HEK293 (cell line): ENCODE data around the gene KRTAP21-1.

Experiments used
- CTCF ChIA-PET: fragments of 350-600 bp; formaldehyde crosslinking; extraction: SDS; loops from one replicate; lab custom pipeline; 2021; ENCODE audit warnings: antibody characterized with exemption; lab: Yijun Ruan, JAX
- POLR2A ChIA-PET: fragments of 300-600 bp; formaldehyde crosslinking; extraction: SDS; loops from one replicate; lab custom pipeline; 2020; ENCODE audit warnings: antibody characterized with exemption, inconsistent platforms; lab: Yijun Ruan, JAX
- H3K27ac ChIP-seq: fragments of 200-500 bp; sonication (Bioruptor generic); 2 replicates; pipeline ENCODE4 v1.5.1; 2014; ENCODE audit warnings: low read depth, low read length, control low read depth, inconsistent platforms; ENCODE audit errors: extremely low read depth
- H3K36me3 ChIP-seq, 2 experiments: fragments of 200-500 bp in 1 of 2; sonication (Bioruptor generic) in 1 of 2; 1 replicate in 1 of 2; 2 replicates in 1 of 2; pipeline ENCODE4 v1.5.1; 2014 to 2017; ENCODE audit warnings: inconsistent platforms in 2 of 2, low read length in 2 of 2; ENCODE audit not compliant: control insufficient read depth in 2 of 2, insufficient read depth in 1 of 2
- H3K4me1 ChIP-seq: fragments of 200-500 bp; sonication (Bioruptor generic); 2 replicates; pipeline ENCODE4 v1.5.1; 2014; ENCODE audit warnings: mild to moderate bottlenecking, low read length, inconsistent platforms; ENCODE audit not compliant: control insufficient read depth, insufficient read depth
- H3K4me3 ChIP-seq: 2 replicates; pipeline ENCODE4 v1.5.1; 2011; ENCODE audit warnings: low read depth, mild to moderate bottlenecking, control low read depth, low read length, moderate library complexity
- H3K9me3 ChIP-seq: fragments of 200-500 bp; sonication (Bioruptor generic); 2 replicates; pipeline ENCODE4 v1.5.1; 2014; ENCODE audit warnings: low read depth, low read length, inconsistent platforms; ENCODE audit not compliant: control insufficient read depth, insufficient read depth
- BCL11B ChIP-seq: fragments of 450-650 bp; formaldehyde crosslinking; IDR thresholded peaks from 2 replicates; pipeline ENCODE4 v1.5.1; 2016; ENCODE audit warnings: low read depth, missing biosample characterization, missing genetic modification characterization
- GFI1B ChIP-seq: fragments of 450-650 bp; formaldehyde crosslinking; IDR thresholded peaks from 2 replicates; pipeline ENCODE4 v1.5.1; 2016; ENCODE audit warnings: missing biosample characterization, missing genetic modification characterization
- GLI2 ChIP-seq: fragments of 450-650 bp; formaldehyde crosslinking; IDR thresholded peaks from 2 replicates; pipeline ENCODE4; 2017; ENCODE audit warnings: missing biosample characterization, missing genetic modification characterization, low read depth, borderline replicate concordance
- GLI4 ChIP-seq: fragments of 450-650 bp; formaldehyde crosslinking; IDR thresholded peaks from 2 replicates; pipeline ENCODE4 v1.5.1; 2016; ENCODE audit warnings: missing biosample characterization, missing genetic modification characterization
- YY1 ChIP-seq: fragments of 450-650 bp; formaldehyde crosslinking; IDR thresholded peaks from 2 replicates; pipeline ENCODE4 v1.5.1; 2018; ENCODE audit warnings: missing biosample characterization, missing genetic modification characterization
- ZBTB10 ChIP-seq: fragments of 450-650 bp; formaldehyde crosslinking; IDR thresholded peaks from 2 replicates; pipeline ENCODE4 v1.5.1; 2016; ENCODE audit warnings: missing biosample characterization, missing genetic modification characterization
- ZNF132 ChIP-seq: fragments of 450-650 bp; formaldehyde crosslinking; IDR thresholded peaks from 2 replicates; pipeline ENCODE4 v1.5.1; 2017; ENCODE audit warnings: missing biosample characterization, missing genetic modification characterization, borderline replicate concordance
- ZNF133 ChIP-seq: fragments of 450-650 bp; formaldehyde crosslinking; IDR thresholded peaks from 2 replicates; pipeline ENCODE4 v1.5.1; 2016; ENCODE audit warnings: missing biosample characterization, missing genetic modification characterization
- ZNF175 ChIP-seq: fragments of 450-650 bp; formaldehyde crosslinking; IDR thresholded peaks from 2 replicates; pipeline ENCODE4 v1.5.1; 2016; ENCODE audit warnings: missing biosample characterization, missing genetic modification characterization
- ZNF211 ChIP-seq: fragments of 450-650 bp; formaldehyde crosslinking; IDR thresholded peaks from 2 replicates; pipeline ENCODE4 v1.5.1; 2016; ENCODE audit warnings: low read depth, missing biosample characterization, missing genetic modification characterization
- ZNF248 ChIP-seq: fragments of 450-650 bp; formaldehyde crosslinking; IDR thresholded peaks from 2 replicates; pipeline ENCODE4 v1.5.1; 2017; ENCODE audit warnings: missing biosample characterization, missing genetic modification characterization
- ZNF26 ChIP-seq: fragments of 450-650 bp; formaldehyde crosslinking; IDR thresholded peaks from 2 replicates; pipeline ENCODE4 v1.5.1; 2016; ENCODE audit warnings: missing biosample characterization, missing genetic modification characterization
- ZNF280D ChIP-seq: fragments of 450-650 bp; formaldehyde crosslinking; IDR thresholded peaks from 2 replicates; pipeline ENCODE4 v1.5.1; 2016; ENCODE audit warnings: missing biosample characterization, missing genetic modification characterization
- ZNF324 ChIP-seq: fragments of 450-650 bp; formaldehyde crosslinking; IDR thresholded peaks from 2 replicates; pipeline ENCODE4 v1.5.1; 2016; ENCODE audit warnings: missing biosample characterization, missing genetic modification characterization
- ZNF558 ChIP-seq: fragments of 450-650 bp; formaldehyde crosslinking; IDR thresholded peaks from 2 replicates; pipeline ENCODE4 v1.5.1; 2016; ENCODE audit warnings: missing biosample characterization, missing genetic modification characterization
- ZNF610 ChIP-seq: fragments of 450-650 bp; formaldehyde crosslinking; IDR thresholded peaks from 2 replicates; pipeline ENCODE4 v1.5.1; 2016; ENCODE audit warnings: missing biosample characterization, missing genetic modification characterization, borderline replicate concordance
- ZNF792 ChIP-seq: fragments of 450-650 bp; formaldehyde crosslinking; IDR thresholded peaks from 2 replicates; pipeline ENCODE4 v1.5.1; 2016; ENCODE audit warnings: missing biosample characterization, missing genetic modification characterization
- TF ChIP-seq, protein P1 (sequence below): fragments of 450-650 bp; formaldehyde crosslinking; IDR thresholded peaks from 2 replicates; pipeline ENCODE4 v1.5.1; 2017; ENCODE audit warnings: missing biosample characterization, missing genetic modification characterization
- TF ChIP-seq, protein P2 (sequence below): fragments of 450-650 bp; formaldehyde crosslinking; IDR thresholded peaks from 2 replicates; pipeline ENCODE4 v1.5.1; 2016; ENCODE audit warnings: missing biosample characterization, missing genetic modification characterization

Gene KRTAP21-1

DNA sequence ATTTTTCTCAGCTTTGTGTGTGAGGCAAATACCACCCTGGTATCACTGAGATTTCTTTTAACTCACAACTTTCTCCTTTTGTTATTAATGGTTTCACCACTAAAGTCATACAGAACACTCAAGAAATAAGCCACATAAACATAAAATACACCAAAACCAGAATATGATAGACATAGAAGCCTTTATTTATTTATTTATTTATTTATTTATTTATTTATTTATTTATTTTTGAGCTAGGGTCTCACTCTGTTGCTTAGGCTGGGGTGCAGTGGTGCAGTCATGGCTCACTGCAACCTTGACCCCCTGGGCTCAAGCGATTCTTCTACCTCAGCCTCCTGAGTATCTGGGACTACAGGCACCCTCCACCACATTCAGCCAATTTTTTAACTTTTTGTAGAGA, 45.4 kb upstream of the KRTAP21-1 start (continued):
- TF ChIP-seq ZNF280D (tag by site-specific recombination): no peak
- TF ChIP-seq ZNF132 (tag by site-specific recombination): no peak
- no peak for TF ChIP-seq ZNF211
- TF ChIP-seq GFI1B: no peak
- TF ChIP-seq, all 188 proteins: peak for 16

- Histone ChIP-seq H3K4me1 (no peaks in the 10 kb centered on the region), H3K36me3 (no peaks in the 10 kb centered on the region), H3K27ac (no peak overlapping the region), H3K9me3 (no peaks in the 10 kb centered on the region), H3K4me3 (no peak overlapping the region)
- TF ChIP-seq, protein P1, sequence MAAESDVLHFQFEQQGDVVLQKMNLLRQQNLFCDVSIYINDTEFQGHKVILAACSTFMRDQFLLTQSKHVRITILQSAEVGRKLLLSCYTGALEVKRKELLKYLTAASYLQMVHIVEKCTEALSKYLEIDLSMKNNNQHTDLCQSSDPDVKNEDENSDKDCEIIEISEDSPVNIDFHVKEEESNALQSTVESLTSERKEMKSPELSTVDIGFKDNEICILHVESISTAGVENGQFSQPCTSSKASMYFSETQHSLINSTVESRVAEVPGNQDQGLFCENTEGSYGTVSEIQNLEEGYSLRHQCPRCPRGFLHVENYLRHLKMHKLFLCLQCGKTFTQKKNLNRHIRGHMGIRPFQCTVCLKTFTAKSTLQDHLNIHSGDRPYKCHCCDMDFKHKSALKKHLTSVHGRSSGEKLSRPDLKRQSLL (tag by site-specific recombination): no peak
- TF ChIP-seq ZNF558 (tag by site-specific recombination) (no peak), ZNF133 (no peak), ZNF175 (no peak), BCL11B (tag by site-specific recombination) (no peak), ZNF248 (tag by site-specific recombination) (no peak), ZNF324 (tag by site-specific recombination) (no peak), ZNF610 (tag by site-specific recombination) (no peak), ZNF792 (tag by site-specific recombination) (no peak), YY1 (tag by site-specific recombination) (no peak), ZNF26 (no peak), ZBTB10 (tag by site-specific recombination) (no peak), GLI4 (tag by site-specific recombination) (no peak), GLI2 (tag by site-specific recombination) (no peak)
- TF ChIP-seq, protein P2, sequence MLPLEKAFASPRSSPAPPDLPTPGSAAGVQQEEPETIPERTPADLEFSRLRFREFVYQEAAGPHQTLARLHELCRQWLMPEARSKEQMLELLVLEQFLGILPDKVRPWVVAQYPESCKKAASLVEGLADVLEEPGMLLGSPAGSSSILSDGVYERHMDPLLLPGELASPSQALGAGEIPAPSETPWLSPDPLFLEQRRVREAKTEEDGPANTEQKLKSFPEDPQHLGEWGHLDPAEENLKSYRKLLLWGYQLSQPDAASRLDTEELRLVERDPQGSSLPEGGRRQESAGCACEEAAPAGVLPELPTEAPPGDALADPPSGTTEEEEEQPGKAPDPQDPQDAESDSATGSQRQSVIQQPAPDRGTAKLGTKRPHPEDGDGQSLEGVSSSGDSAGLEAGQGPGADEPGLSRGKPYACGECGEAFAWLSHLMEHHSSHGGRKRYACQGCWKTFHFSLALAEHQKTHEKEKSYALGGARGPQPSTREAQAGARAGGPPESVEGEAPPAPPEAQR (tag by site-specific recombination): no peak
- ChIA-PET POLR2A (no interaction called here), CTCF (interaction anchor here (0.6 kb wide), 1 partner anchor 15 kb away, joined by 3 read pairs; no protein-coding TSS in a partner anchor)
Observed at GRCh38 chr21:30793581-30794314, 38.5 kb upstream of the KRTAP21-1 start.
